ENCODE data around the gene CERS5. TPM values are rescaled to one million over a fixed set of nuclear protein-coding genes. Genes with fewer than 3 reads are reported as not detected.
A peak's percentile ranks its signal among the peaks of the same experiment; 100 is the strongest.

CERS5 gene
- polyA plus RNA-seq, 3 donors = 30.6 to 44.4 (median 38.7) TPM

DNA sequence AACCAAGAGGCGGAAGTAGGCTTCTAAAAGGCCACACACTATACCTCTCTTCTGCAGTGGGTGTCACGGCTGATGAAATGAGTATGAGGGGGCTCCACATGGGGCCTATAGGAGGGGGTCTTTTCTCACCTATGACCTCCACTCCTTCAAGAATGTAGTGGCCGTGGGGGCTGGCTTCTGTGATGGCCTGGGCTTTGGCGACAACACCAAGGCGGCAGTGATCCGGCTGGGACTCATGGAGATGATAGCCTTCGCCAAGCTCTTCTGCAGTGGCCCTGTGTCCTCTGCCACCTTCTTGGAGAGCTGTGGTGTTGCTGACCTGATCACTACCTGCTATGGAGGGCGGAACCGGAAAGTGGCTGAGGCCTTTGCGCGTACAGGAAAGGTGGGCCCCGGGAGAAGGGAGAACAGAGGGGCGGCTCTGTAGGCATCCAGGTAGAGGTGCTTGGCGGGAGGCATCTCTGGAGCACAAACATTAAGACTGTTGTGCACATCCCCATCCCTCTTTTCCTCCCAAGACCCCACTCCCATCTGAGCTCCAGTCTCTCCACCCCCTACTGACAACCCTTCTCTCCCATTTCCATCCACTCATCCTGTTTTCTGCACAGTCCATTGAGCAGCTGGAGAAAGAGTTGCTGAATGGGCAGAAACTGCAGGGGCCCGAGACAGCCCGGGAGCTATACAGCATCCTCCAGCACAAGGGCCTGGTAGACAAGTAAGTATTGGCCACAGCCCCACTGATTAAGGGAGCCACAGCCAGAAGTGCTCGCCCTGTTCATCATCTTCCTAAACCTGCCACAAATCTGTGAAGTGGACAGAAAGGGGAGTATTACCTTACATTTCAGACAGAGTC is 59.5 kb downstream of the CERS5 start:
- peak overlapping the region in 1 of 7 donors; percentile 28 for H3K27ac Mint-ChIP-seq
- H3K79me2 ChIP-seq (ENCODE audit: insufficient read depth, low read length) = peaks cover 2% of the 10 kb centered on the region
- peaks cover 6 to 15% of the 10 kb centered on the region in 2 donors for H3K4me1 ChIP-seq (ENCODE audit: control insufficient read depth in 1 of 2, insufficient read depth in 2 of 2, low read length in 2 of 2)
- 99% methylated on average over 9 of the region's 17 CpGs for WGBS (ENCODE audit: insufficient coverage)
- peaks cover 5 to 7% (median 5%) of the 10 kb centered on the region in 3 donors for H3K27me3 Mint-ChIP-seq (ENCODE audit: low read depth in 3 of 3)
- H3K9ac ChIP-seq (ENCODE audit: insufficient read depth, low read length, poor library complexity, severe bottlenecking) = no peak overlapping the region
- TF ChIP-seq, protein P1, sequence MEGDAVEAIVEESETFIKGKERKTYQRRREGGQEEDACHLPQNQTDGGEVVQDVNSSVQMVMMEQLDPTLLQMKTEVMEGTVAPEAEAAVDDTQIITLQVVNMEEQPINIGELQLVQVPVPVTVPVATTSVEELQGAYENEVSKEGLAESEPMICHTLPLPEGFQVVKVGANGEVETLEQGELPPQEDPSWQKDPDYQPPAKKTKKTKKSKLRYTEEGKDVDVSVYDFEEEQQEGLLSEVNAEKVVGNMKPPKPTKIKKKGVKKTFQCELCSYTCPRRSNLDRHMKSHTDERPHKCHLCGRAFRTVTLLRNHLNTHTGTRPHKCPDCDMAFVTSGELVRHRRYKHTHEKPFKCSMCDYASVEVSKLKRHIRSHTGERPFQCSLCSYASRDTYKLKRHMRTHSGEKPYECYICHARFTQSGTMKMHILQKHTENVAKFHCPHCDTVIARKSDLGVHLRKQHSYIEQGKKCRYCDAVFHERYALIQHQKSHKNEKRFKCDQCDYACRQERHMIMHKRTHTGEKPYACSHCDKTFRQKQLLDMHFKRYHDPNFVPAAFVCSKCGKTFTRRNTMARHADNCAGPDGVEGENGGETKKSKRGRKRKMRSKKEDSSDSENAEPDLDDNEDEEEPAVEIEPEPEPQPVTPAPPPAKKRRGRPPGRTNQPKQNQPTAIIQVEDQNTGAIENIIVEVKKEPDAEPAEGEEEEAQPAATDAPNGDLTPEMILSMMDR (IDR thresholded peaks at IDR 0.05) = no peak
- H3K36me3 Mint-ChIP-seq = no peaks in the 10 kb centered on the region
- no peaks in the 10 kb centered on the region for H3K27me3 ChIP-seq (ENCODE audit: control insufficient read depth in 2 of 2, insufficient read depth in 2 of 2, low read length in 2 of 2)
- H3K27ac ChIP-seq (ENCODE audit: low read depth in 1 of 2, low read length in 2 of 2) = no peak overlapping the region
- H2AFZ ChIP-seq (ENCODE audit: insufficient read depth, low read depth, low read length, poor library complexity, severe bottlenecking) = no peak overlapping the region
- no peak overlapping the region for H3K4me3 Mint-ChIP-seq
- H3K4me2 ChIP-seq (replicated peaks; ENCODE audit: extremely low read depth, low read length, poor library complexity, severe bottlenecking) = no peak overlapping the region
- no peak overlapping the region for H3K4me3 ChIP-seq (replicated peaks in 1 of 3; ENCODE audit: low read depth in 2 of 3, low read length in 3 of 3)
- intact Hi-C loops (cut with micrococcal nuclease) = no loop called here
- DNase-seq = no peak
- H3K4me1 Mint-ChIP-seq = peaks cover 13% of the 10 kb centered on the region
- H3K36me3 ChIP-seq (replicated peaks in 1 of 2; ENCODE audit: control insufficient read depth in 1 of 2, insufficient read depth in 2 of 2, low read length in 2 of 2) = no peaks in the 10 kb centered on the region
- H3K9me3 Mint-ChIP-seq = peaks cover 0 to 2% (median 0%) of the 10 kb centered on the region in 7 donors
- no peaks in the 10 kb centered on the region for H3K9me3 ChIP-seq (replicated peaks in 1 of 2; ENCODE audit: control insufficient read depth in 1 of 2, insufficient read depth in 1 of 2, low read length in 2 of 2)
- H4K20me1 ChIP-seq (ENCODE audit: insufficient read depth, low read length) = no peaks in the 10 kb centered on the region

GRCh38 chr12:50106907-50107306 is 60.3 kb downstream of the CERS5 start:
- Histone ChIP-seq H4K20me1 (ENCODE audit: insufficient read depth, low read length) (no peaks in the 10 kb centered on the region), H3K4me3 (replicated peaks in 1 of 3; ENCODE audit: low read depth in 2 of 3, low read length in 3 of 3) (no peak overlapping the region), H3K79me2 (ENCODE audit: insufficient read depth, low read length) (no peaks in the 10 kb centered on the region), H3K4me1 (ENCODE audit: control insufficient read depth in 1 of 2, insufficient read depth in 2 of 2, low read length in 2 of 2) (peaks cover 6 to 14% of the 10 kb centered on the region in 2 donors), H2AFZ (ENCODE audit: insufficient read depth, low read depth, low read length, poor library complexity, severe bottlenecking) (no peak overlapping the region), H3K9me3 (replicated peaks in 1 of 2; ENCODE audit: control insufficient read depth in 1 of 2, insufficient read depth in 1 of 2, low read length in 2 of 2) (no peaks in the 10 kb centered on the region), H3K9ac (ENCODE audit: insufficient read depth, low read length, poor library complexity, severe bottlenecking) (no peak overlapping the region), H3K36me3 (replicated peaks in 1 of 2; ENCODE audit: control insufficient read depth in 1 of 2, insufficient read depth in 2 of 2, low read length in 2 of 2) (peaks cover 0 to under 1% of the 10 kb centered on the region in 2 donors), H3K4me2 (replicated peaks; ENCODE audit: extremely low read depth, low read length, poor library complexity, severe bottlenecking) (no peak overlapping the region), H3K27ac (ENCODE audit: low read depth in 1 of 2, low read length in 2 of 2) (no peak overlapping the region), H3K27me3 (ENCODE audit: control insufficient read depth in 2 of 2, insufficient read depth in 2 of 2, low read length in 2 of 2) (no peaks in the 10 kb centered on the region)
- Mint-ChIP-seq H3K27me3 (ENCODE audit: low read depth in 3 of 3) (peaks cover 5 to 7% (median 5%) of the 10 kb centered on the region in 3 donors), H3K9me3 (peaks cover 0 to 2% (median 0%) of the 10 kb centered on the region in 7 donors), H3K36me3 (peaks cover under 1% of the 10 kb centered on the region in 2 donors), H3K4me3 (no peak overlapping the region), H3K4me1 (peaks cover 13% of the 10 kb centered on the region), H3K27ac (no peak overlapping the region)
- TF ChIP-seq, protein P1 (IDR thresholded peaks at IDR 0.05) = no peak
- 100% methylated on average over 1 of the region's 3 CpGs for WGBS (ENCODE audit: insufficient coverage)
- DNase-seq = no peak
- intact Hi-C loops (cut with micrococcal nuclease) = no loop called here
